GM21381 (cell line): ENCODE measurements around the gene KPNA4.
"Not testable (repeated sequence)": the region's sequence is repeated elsewhere in the genome, so short reads cannot be mapped to it uniquely, and the experiment has no call there.

ENCODE experiments used
- ATAC-seq: cut with Tn5 transposase; IDR thresholded peaks from one replicate; pipeline ENCODE4 v1.9.1; 2021; ENCODE audit warnings: mild to moderate bottlenecking, moderate library complexity; ENCODE audit not compliant: unreplicated experiment

Gene KPNA4, protein sequence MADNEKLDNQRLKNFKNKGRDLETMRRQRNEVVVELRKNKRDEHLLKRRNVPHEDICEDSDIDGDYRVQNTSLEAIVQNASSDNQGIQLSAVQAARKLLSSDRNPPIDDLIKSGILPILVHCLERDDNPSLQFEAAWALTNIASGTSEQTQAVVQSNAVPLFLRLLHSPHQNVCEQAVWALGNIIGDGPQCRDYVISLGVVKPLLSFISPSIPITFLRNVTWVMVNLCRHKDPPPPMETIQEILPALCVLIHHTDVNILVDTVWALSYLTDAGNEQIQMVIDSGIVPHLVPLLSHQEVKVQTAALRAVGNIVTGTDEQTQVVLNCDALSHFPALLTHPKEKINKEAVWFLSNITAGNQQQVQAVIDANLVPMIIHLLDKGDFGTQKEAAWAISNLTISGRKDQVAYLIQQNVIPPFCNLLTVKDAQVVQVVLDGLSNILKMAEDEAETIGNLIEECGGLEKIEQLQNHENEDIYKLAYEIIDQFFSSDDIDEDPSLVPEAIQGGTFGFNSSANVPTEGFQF

DNA sequence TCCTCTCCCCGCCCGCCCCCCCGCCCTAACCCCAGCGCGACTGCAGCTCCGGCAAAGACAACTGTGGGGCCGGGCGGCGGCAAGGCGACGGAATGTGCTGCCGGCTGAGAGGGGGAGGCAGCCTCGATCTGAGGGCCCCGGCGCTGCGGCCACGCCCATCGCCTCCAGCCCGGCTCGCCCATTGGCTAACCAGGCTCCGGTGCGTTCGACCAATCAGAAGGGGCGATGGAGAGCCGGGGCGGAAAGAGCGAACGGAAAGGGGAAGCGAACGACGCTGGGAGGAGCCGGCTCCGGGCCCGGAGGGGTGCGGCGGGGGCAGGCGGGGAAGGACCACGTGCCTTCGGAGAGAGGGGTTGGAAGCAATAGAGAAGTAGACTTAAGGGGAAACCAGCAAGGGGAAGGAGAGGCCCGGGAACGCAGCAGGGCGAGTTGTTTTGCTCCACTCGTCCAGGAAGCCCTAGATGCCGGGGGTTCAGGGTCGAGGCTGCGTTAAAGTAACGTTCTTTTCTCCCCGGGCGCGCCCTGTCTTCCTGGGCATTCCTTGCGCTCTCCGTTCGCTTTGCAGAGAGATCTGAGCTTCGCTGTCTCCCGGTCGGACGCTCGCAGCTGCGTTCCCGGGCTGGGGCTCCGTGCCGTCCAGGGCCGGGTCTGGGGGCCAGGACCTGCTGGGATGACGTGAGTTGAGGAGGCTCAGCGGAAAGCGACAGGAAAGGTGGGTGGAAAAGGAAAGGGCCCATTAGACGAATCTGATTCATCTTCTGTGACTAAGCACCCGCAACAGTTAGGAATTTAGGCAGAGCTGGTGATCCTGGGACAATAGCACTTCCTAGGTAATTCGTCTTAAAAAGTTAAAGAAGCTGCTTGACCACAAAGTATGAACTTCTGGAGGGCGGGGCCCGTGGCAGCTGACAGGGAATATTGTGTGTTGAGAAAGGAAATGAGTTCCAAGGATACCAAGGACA lies at the start of gene KPNA4:
Gene KPNA4, minus strand, starts transcription at position 130 of the 962 bp plus-strand sequence. CDS start 289 bp downstream, outside the sequence.
- peak; percentile 90 for ATAC-seq

DNA sequence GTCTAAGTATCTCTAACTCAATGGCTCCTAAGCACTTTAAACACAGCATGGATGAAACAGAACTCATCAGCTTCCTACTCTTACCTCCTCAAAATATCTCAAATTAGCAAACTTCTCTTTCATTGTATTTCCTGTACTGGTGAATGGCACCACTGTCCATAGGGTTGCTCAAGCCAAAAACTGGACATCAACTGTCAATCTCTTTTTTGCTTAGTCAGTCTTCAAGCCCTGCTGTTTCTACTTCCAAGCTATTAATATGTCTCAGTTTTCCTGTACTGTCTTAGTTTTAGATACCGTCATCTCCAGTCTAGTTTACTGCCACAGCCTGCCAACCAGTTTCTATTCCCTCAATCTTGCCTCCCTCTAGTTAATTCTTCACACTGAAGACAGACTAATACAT lies 48.3 kb upstream of the KPNA4 start:
- no peak for ATAC-seq

DNA sequence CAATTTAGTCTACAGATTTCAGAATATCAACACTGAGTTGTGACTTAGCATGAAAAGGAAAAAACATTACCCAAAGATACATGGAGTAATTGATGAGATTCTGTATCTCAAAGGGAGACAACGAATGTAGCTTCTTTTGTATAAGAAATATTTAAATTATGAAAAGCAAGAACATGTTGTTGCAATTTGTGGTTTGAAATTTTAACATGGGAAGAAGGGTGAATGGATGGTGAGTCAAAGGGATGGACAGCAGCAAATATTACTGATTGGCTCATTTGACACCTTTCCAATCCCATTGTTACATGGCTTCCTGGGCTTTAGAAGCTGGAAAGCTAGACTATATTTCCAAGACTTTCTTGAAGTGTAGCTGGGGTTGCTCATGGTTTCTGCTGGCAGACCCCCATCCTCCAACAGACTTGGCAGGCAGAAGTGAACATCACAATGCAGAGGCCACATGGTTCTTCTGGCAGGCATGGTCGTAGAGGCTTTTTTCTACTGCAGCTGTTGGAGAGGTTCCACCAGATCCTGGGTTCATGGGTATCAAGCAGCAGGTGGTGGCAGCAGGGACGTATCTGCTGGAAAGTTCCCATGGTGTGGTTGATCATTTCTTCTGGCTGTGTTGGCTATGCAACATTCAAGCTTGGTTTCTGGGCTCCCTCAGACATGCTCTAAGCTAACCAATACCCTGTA lies 47.2 kb upstream of the KPNA4 start:
- ATAC-seq = no peak

- ATAC-seq = no peak
Observed at GRCh38 chr3:160611141-160611540, 45.8 kb upstream of the KPNA4 start.

- ATAC-seq = no peak
Observed at GRCh38 chr3:160608870-160609269, 43.5 kb upstream of the KPNA4 start.

DNA sequence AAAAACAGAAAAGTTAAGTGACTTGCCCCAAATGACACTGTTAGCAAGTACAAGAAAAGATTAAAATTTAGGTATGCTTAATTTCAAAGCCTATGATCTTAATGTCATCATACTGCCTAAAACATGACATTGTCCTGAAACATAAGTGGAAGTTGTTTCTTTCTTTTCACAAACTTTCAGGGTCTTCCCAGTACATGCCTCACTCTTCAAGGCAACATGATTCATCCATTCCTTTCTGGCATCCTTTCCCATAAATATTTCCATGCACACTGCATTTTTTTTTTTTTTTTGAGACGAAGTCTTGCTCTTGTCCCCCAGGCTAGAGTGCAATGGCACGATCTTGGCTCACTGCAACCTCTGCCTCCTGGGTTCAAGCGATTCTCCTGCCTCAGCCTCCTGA lies 42.5 kb upstream of the KPNA4 start:
- ATAC-seq = no peak

DNA sequence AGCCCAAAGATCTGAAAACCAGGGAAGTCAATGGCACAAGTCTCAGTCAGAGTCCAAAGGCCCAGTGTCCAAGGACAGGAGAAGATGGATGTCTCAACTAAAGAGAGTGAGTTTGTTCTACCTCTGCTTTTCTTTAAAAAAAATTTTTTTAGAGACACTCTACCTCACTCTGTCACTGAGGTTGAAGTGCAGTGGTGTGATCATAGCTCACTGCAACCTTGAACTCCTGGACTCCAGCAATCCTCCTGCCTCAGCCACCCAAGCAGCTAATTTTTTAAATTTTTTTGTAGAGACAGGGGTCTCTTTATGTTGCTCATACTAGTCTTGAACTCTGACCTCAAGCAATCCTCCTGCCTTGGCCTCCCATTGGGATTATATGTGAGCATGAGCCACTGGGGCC lies 39.9 kb upstream of the KPNA4 start:
- ATAC-seq = no peak

DNA sequence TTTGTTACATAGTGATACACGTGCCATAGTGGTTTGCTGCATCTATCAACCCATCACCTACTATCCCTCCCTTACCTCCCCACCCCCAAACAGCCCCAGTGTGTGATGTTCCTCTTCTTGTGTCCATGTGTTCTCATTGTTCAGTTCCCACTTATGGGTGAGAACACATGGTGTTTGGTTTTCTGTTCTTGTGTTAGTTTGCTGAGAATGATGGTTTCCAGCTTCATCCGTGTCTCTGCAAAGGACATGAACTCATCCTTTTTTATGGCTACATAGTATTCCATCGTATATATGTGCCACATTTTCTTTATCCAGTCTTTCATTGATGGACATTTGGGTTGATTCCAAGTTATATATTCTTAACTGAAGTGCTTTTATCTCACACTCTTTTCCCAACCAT lies 38.5 kb upstream of the KPNA4 start:
- ATAC-seq = not testable (repeated sequence)

GRCh38 chr3:160602259-160602658 lies 36.9 kb upstream of the KPNA4 start:
- ATAC-seq = no peak

GRCh38 chr3:160601288-160601687 lies 35.9 kb upstream of the KPNA4 start:
- ATAC-seq = no peak

DNA sequence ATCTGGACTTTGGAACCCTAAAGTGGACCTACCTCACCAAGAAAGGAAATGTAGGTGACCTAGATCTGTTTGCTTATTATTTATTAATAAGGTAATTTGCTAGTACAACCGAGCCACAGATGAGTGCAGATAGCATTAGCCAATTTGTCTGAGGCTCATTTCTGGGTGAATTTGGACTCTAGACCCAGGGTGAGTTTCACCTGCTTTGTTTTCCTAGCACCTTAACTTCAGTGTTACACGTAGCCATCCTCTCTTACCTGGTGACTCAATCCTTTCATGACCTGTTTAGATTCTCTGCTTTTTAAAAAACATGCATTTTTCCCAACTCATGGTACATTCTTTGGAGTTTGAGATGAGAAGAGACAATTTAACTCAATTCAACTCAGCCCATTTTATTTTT lies 33.5 kb upstream of the KPNA4 start:
- no peak for ATAC-seq

- ATAC-seq = no peak
Observed at GRCh38 chr3:160588023-160588422, 22.7 kb upstream of the KPNA4 start.

DNA sequence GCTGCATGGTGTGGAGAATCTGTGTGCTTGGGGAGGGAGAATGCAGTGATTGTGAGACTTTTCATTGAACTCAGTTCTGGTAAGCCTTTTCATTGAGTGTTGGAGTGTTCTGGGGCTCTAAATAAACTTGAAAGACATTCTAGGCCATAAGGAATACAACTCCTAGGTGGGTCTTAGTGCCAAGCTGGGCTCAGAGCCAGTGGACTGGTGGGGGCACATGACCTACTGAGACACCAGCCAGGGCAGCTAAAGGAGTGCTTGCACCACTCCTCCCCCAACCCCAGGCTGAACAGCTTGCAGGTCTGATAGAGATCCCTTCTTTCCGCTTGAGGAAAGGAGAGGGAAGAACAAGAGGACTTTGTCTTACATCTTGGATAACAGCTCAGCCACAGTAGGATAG lies 21.7 kb upstream of the KPNA4 start:
- no peak for ATAC-seq

- no peak for ATAC-seq
Observed at GRCh38 chr3:160586679-160587078, 21.3 kb upstream of the KPNA4 start.

DNA sequence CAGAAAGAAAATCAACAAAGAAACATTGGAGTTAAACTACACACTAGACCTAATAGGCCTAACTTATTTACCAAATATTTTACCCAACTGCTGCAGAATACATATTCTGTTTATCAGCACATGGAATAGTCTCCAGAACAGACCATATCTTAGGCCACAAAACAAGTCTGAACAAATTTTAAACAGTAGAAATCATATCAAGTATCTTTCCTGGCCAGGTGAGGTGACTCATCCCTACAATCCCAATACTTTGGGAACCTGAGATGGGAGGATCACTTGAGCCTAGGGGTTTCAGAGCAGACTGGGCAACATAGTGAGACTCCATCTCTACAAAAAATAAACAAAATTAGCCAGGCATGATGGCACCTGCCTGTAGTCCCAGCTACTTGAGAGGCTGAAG lies 18.1 kb upstream of the KPNA4 start:
- ATAC-seq = no peak

- ATAC-seq = no peak
Observed at GRCh38 chr3:160580938-160581337, 15.6 kb upstream of the KPNA4 start.

DNA sequence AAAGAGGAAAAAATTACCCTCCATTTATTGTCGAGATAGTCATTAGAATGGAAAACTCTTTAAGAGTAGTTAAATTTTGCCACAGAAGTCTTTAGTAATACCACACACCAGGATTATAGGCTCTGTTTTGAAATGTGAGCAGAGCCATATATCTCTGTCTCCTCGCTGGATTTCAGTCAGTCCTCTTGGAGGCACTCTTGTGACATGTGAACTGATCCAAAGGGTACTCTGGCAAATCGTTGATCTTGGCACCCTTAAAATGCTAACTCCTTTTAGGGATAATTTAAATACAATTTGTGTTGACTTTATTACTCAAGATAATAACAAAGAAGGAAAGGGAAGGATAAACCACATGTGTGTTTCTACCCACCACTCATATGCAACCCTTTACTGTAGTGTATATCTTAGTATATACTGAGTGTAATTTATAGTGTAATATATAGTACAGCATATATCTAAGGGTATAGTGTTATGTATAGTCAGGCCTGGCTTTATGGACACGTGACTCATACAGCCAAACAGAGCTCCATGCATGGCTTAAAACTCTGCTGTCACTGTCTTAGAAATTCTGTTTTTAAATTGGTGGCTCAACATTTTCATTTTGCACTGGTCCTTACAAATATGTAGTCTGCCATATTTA lies 12.3 kb upstream of the KPNA4 start:
- no peak for ATAC-seq

- no peak for ATAC-seq
Observed at GRCh38 chr3:160577093-160577492, 11.7 kb upstream of the KPNA4 start.

DNA sequence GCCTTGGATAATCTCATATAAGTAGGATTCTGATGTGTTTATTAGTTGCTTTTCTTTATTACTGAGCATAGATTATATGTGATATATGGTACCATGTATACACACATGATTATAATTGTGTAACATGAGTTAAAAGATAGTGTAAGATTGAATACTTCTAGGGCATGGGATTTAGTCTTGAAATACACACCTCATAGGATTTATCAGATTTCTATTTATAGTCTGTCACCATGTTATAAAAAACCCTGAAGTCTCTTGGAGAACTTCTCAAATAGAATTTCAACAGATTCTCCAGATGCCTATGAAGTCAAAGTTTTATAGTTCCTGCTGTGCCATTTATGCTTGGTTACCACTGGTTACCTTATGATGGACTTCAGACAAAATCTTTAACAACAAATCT lies 11.2 kb upstream of the KPNA4 start:
- ATAC-seq = no peak

DNA sequence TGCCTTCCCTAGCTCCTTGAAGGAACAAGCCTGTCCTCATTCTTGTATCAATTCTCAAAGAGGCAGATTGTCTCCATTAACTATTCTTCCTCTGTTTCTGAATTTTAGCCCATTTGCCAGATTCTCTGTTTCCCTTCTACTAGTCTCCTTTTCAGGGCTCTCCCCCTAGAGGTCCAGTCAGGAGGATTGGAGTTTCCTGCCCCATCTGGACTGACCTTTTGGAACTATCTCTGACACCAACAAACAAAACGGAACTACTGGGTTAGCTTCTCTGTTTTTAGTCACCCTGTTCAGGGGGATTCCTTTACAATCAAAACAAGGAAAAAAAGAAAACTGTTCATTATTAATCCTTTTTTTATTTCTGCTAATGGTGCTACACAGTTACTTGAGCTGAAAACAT lies 10.2 kb upstream of the KPNA4 start:
- no peak for ATAC-seq

- ATAC-seq = no peak
Observed at GRCh38 chr3:160574636-160575035, 9.3 kb upstream of the KPNA4 start.
